Calu3 (cell line): Measurements from ENCODE around the gene SHISA9. TPM values are rescaled to one million over a fixed set of nuclear protein-coding genes. Genes with fewer than 3 reads are reported as not detected.
A peak's percentile ranks its signal among the peaks of the same experiment; 100 is the strongest.

Experiments
- BruUV-seq: library from RNA; stranded (reverse); fragments of 400-500 nt; replicated peaks from 2 replicates; lab custom pipeline; 2021; lab: Mats Ljungman, UMichigan
- CTCF ChIA-PET: fragments of 300-600 bp; sonication (Branson Sonifier 250); formaldehyde crosslinking; loops from one replicate; lab custom pipeline; 2022; ENCODE audit warnings: antibody characterized with exemption; lab: Charles Lee
- DNase-seq: peaks from one replicate; pipeline ENCODE4 v3.0.0; 2022
- H3K27ac Mint-ChIP-seq: one replicate; pipeline ENCODE4 v1.8.0; 2022; ENCODE audit warnings: mixed read lengths; ENCODE audit not compliant: unreplicated experiment
- H3K27me3 Mint-ChIP-seq: one replicate; pipeline ENCODE4 v1.8.0; 2022; ENCODE audit warnings: mixed read lengths; ENCODE audit not compliant: unreplicated experiment
- H3K36me3 Mint-ChIP-seq: one replicate; pipeline ENCODE4 v1.8.0; 2022; ENCODE audit warnings: mild to moderate bottlenecking, moderate library complexity, mixed read lengths; ENCODE audit not compliant: insufficient read depth, unreplicated experiment
- H3K4me1 Mint-ChIP-seq: one replicate; pipeline ENCODE4 v1.8.0; 2022; ENCODE audit warnings: mild to moderate bottlenecking, low read depth, mixed read lengths; ENCODE audit not compliant: unreplicated experiment
- H3K4me3 Mint-ChIP-seq: one replicate; pipeline ENCODE4 v1.8.0; 2022; ENCODE audit warnings: mild to moderate bottlenecking, low read depth, moderate library complexity, mixed read lengths; ENCODE audit not compliant: unreplicated experiment
- H3K9me3 Mint-ChIP-seq: one replicate; pipeline ENCODE4 v1.8.0; 2022; ENCODE audit warnings: low read depth, mixed read lengths; ENCODE audit not compliant: unreplicated experiment
- CTCF ChIP-seq: fragments of 200-600 bp; IDR thresholded peaks from one replicate; pipeline ENCODE4 v1.8.0; 2022; ENCODE audit warnings: antibody characterized with exemption; ENCODE audit not compliant: unreplicated experiment
- intact Hi-C: fragments of 100-400 bp; cut with micrococcal nuclease; formaldehyde crosslinking; loops from one replicate; pipeline ENCODE4 v1.10.0; 2022; ENCODE audit not compliant: unreplicated experiment
- total RNA-seq: library from RNA; stranded (reverse); gene quantifications from 2 replicates; pipeline ENCODE4 v1.2.3, GENCODE V29; 2022

SHISA9 gene
- total RNA-seq, 1 experiment from 2014 or later, result not detected

DNA sequence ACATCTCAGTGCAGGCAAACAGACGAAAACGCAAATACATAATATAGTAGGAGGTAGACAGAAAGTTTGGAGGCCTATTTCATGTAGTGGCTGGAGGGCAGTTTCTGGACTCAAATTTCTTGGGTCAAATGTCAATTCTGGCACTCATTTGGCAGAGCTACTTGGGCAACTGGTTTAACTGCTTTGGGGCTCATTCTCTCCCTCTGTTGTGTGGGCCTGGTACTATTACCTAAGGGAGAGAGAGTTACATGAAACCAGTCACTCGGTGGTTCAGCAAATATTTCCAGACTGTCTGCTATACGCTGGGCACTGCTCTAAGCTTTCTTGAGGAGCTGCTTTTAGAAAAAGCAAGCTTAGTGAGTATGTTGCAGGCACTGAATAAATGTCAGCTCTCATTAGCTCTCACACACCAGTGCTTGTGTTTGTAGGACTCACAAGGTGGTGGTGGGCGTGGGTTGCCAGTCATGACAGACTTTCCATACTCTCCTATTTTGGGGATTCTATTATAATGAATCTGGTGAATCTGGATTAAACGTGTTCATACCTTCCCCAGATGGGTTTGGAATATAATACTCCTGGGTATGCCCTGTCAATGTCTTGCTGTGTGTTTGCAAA, 1.8 kb upstream of the SHISA9 start:
- intact Hi-C loops, result no loop called here
- Mint-ChIP-seq H3K36me3 (no peaks in the 10 kb centered on the region), H3K27ac (no peak overlapping the region), H3K4me3 (no peak overlapping the region), H3K27me3 (peaks cover 4% of the 10 kb centered on the region), H3K4me1 (no peaks in the 10 kb centered on the region), H3K9me3 (no peaks in the 10 kb centered on the region)
- peak; percentile 36 for DNase-seq
- TF ChIP-seq CTCF, result no peak
- CTCF ChIA-PET, result interaction anchor here (0.6 kb wide), 1 partner anchor 52 kb away, joined by 3 read pairs; no protein-coding TSS in a partner anchor
- BruUV-seq, result no TSS peak

DNA sequence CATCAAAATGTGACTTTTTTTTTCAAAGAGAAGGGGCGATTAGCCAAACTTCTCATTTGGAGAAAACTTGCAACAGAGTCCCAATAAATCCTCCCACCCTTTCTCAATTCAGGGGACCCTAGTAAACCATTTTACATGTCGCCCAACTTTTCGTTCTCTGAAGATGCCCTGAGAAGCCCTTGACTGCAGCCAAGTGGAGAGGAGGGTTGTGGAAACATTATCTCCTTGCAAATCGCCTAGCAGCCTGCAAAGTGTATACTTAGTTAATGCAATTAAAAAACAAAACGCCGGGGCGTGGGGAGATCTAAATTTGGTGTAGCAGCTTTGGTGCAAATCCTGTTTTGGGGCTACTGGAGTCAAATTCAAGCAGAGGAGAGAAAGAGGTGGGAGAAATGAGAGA, 1.2 kb upstream of the SHISA9 start:
- Mint-ChIP-seq H3K4me1 (no peaks in the 10 kb centered on the region), H3K27me3 (no peaks in the 10 kb centered on the region), H3K36me3 (no peaks in the 10 kb centered on the region), H3K4me3 (no peak overlapping the region), H3K27ac (no peak overlapping the region), H3K9me3 (no peaks in the 10 kb centered on the region)
- DNase-seq, result no peak
- CTCF ChIA-PET, result interaction anchor here (0.6 kb wide), 1 partner anchor 52 kb away, joined by 3 read pairs; no protein-coding TSS in a partner anchor
- TF ChIP-seq CTCF, result no peak
- intact Hi-C loops, result no loop called here
- no TSS peak for BruUV-seq

GRCh38 chr16:12900599-12901203, 697 bp upstream of the SHISA9 start:
- no peak overlapping the region for H3K27ac Mint-ChIP-seq
- no peak for TF ChIP-seq CTCF
- no peaks in the 10 kb centered on the region for H3K36me3 Mint-ChIP-seq
- H3K27me3 Mint-ChIP-seq, result peaks cover 2% of the 10 kb centered on the region
- no peaks in the 10 kb centered on the region for H3K9me3 Mint-ChIP-seq
- intact Hi-C loops, result no loop called here
- no peaks in the 10 kb centered on the region for H3K4me1 Mint-ChIP-seq
- CTCF ChIA-PET, result no interaction called here
- no peak overlapping the region for H3K4me3 Mint-ChIP-seq
- DNase-seq, result no peak
- no TSS peak for BruUV-seq

GRCh38 chr16:12901204-12901596, 198 bp upstream of the SHISA9 start:
- Mint-ChIP-seq H3K4me1 (no peaks in the 10 kb centered on the region), H3K9me3 (no peaks in the 10 kb centered on the region), H3K36me3 (no peaks in the 10 kb centered on the region), H3K27ac (no peak overlapping the region), H3K27me3 (peaks cover 7% of the 10 kb centered on the region), H3K4me3 (no peak overlapping the region)
- intact Hi-C loops, result no loop called here
- BruUV-seq, result no TSS peak
- no peak for TF ChIP-seq CTCF
- DNase-seq, result no peak
- CTCF ChIA-PET, result no interaction called here
